Germinal center (tissue), 1 donor: ENCODE data around the gene DAND5.
"Not testable (repeated sequence)": the region's sequence is repeated elsewhere in the genome, so short reads cannot be mapped to it uniquely, and the experiment has no call there.

Source experiments
- DNase-seq: peaks from one replicate; pipeline ENCODE4 v3.0.0; 2012; ENCODE audit warnings: mixed read lengths, low spot score

Gene DAND5

GRCh38 chr19:12967907-12968306, 1.5 kb upstream of the DAND5 start:
- DNase-seq = no peak

GRCh38 chr19:12970070-12970820, 869 bp downstream of the DAND5 start:
- no peak for DNase-seq

DNA sequence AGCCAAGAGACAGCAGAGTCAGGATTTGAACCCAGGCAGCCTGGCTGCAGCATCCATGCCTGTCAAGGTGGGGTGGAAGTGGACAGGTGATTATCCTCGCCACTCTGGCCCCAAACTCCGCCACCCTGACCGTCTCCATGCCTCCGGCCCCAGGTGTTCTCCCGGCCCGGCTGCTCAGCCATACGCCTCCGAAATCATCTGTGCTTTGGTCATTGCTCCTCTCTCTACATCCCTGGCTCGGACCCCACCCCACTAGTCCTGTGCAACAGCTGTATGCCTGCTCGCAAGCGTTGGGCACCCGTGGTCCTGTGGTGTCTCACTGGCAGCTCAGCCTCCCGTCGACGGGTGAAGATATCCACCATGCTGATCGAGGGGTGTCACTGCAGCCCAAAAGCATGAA, 3.9 kb downstream of the DAND5 start:
- no peak for DNase-seq

GRCh38 chr19:12974301-12975220, 5.2 kb downstream of the DAND5 start:
- DNase-seq = no peak

- no peak for DNase-seq
Observed at GRCh38 chr19:12975221-12975741, 5.9 kb downstream of the DAND5 start.

GRCh38 chr19:12976109-12976508, 6.7 kb downstream of the DAND5 start:
- DNase-seq = not testable (repeated sequence)

DNA sequence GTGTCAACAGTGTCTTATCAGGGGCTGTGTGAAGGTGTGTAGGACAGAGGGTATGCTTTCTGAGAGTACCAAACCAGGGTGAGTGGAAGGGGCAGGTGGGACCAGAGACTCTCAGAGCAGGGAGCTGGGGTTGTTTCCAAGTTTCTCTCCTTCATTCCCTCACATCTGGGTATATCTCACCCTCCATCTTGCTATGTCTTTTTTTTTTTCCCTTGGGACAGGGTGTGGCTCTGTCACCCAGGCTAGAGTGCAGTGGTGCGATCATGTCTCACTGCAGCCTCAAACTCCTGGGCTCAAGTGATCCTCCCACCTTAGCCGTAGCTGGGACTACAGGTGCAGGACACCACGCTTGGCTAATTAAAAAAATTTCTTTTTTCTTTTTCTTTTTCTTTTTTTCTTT, 10.6 kb downstream of the DAND5 start:
- no peak for DNase-seq

DNA sequence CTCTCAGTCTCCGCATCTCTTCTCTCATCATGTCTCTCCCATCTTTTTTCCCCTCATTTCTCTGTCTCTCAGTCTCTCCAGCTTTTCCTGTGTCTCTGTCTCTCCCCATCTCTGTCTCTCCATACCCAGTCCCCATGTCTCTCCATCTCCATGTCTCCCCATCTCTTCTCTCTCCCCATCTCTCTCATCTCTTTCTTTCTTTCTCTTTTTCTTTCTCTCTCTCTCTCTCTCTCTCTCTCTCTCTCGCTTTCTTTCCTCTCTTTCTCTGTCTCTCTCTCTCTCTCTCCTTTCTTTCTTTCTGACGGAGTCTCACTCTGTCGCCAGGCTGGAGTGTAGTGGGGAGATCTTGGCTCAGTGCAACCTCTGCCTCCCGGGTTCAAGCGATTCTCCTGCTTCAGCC, 13.3 kb downstream of the DAND5 start:
- no peak for DNase-seq

DNA sequence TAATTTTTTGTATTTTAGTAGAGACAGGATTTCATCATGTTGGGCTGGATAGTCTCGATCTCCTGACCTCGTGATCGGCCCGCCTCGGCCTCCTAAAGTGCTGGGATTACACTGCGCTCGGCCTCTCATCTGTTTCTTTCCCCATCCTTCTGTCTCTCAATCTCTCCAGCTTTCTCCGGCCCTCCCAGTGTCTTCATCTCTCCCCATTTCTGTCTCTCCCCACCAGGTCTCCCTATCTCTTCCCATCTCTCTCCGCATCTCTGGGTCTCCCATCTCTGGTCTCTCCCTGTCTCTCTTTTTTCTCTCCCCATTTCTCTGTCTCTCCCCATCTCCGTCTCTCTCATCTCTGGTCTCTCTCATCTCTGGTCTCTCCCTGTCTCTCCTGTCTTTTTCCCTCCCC, 13.7 kb downstream of the DAND5 start:
- DNase-seq = no peak

GRCh38 chr19:12983542-12984142, 14.3 kb downstream of the DAND5 start:
- DNase-seq = peak; percentile 92

DNA sequence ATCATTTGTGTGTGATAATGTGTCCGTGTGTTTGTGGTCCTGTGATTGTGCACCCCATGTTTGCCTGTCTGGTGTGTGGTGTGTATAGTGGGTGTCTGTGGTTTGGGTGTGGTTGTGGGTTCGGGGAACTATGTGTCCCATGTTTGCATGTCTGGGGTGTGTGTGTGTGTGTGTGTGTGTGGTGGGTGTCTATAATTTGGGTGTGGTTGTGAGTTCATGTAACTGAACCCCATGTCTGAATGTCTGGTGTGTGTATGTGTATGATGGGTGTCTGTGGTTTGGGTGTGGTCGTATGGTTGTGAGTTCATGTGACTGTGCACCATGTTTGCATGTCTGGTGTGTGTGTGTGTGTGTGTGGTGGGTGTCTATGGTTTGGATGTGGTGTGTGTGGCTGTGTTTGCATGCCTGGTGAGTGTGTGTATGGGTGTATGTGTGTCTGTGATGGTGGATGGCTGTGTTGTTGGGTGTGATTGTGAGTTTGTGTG, 14.8 kb downstream of the DAND5 start:
- DNase-seq = no peak

DNA sequence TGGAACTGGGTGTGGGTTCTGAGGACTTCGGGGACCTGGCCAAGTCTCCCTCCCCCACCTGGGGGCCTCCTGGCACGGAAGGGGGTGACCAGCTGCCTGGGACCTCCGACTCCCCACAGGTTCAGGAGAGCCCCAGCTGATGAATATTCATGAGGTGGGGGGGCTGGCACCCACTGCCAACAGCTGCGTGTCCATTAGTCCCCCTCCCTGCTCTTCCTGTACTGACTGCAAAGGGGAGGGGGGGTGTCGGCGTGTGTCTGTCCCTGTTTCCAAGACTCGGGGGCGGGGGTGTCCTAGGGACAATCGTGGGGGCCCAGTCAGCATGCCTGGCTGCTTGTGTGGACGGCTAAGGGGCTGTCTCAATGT, 15.3 kb downstream of the DAND5 start:
- DNase-seq = no peak

DNA sequence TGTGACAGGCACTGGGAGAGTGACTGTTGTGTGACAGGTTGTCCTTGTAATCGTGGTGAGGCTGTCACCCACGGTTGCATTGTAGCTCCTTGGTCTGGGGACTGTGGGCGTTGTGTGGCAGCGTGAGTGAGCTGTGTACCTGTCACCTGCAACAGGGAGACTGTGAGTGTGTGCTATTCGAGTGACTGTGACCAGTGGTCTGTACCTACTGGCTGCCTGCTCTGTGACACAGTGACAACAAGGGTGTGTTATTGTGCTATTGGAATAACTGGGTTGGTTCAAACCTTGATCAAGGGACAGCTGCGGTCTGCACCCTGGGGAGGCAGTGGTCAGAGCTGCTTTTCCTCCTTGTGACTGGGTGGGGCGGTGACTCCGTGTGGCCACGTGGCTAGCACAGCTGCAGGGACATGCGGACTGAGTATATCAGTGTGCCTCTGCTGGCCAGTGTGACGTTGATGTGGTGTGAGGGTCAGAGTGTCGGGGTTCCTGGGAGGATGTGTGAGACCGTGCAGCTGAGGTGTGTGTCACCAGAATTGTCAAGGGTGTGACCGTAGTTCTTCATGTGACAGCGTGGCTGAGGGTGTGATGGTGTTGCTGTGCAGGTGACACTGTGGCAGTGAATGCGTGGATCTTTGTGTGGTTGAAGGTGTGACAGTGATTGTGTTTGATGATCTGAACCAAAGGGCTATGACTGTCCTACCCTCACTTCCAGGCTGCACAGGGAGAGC, 15.8 kb downstream of the DAND5 start:
- no peak for DNase-seq

- no peak for DNase-seq
Observed at GRCh38 chr19:12986726-12987125, 17.4 kb downstream of the DAND5 start.

GRCh38 chr19:12987190-12987589, 17.8 kb downstream of the DAND5 start:
- no peak for DNase-seq

DNA sequence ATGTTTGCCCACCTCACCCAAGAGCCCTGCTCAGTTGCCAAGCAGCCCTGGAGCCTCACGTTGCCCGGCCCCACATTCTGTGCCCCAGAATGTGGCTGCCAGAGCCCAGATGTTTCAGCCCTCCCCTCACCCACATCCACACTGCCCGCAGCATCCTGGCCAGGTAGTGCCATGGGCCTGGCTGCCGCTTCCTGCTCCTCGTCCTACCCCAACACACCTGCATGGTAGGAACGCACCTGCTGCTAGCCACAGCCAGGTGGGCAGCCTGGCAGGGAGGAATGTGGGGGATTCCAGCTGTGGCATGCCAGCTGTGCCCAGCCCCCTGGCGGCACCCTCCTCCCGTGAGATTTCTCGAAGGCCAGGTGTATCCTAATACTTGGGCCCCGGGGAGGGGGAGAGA, 18.4 kb downstream of the DAND5 start:
- no peak for DNase-seq

- DNase-seq = no peak
Observed at GRCh38 chr19:12990431-12990830, 21.1 kb downstream of the DAND5 start.

GRCh38 chr19:12990853-12991252, 21.5 kb downstream of the DAND5 start:
- no peak for DNase-seq

DNA sequence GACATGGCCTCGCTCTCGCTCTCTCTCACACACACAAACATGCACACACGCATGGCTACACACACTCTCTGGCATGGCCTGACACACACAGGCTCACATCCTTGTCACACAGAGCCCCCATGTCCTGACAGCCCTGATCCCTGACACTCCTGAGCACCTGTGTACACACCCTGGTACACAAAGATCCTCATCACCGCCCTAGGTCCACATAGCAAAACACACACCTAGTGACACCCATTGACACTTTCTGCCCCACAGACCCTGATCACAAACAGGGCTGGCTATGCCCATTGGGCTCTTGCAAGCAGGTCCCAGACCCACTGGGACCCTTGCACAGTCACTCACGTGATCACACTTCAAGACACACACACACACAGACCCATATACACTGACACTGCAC, 21.9 kb downstream of the DAND5 start:
- DNase-seq = no peak

- no peak for DNase-seq
Observed at GRCh38 chr19:12992729-12993128, 23.4 kb downstream of the DAND5 start.

DNA sequence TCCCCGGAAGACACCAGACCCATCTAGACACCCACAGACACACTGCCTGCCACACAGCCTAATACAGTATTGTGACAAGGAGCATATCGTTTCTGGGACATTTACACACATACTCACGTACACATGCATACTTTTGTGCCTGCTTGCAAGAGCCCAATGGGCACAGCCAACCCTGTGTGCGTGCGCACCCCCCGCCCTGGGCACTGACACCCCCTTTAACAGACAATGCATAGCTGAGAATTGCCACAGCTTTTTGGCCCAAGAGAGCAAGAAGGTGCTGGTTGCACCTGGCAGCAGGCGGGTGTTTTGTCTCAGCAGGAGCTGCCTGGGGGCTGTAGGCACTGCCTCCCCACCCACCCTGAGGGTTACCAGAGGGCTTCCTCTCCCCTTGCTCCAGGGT, 24.2 kb downstream of the DAND5 start:
- DNase-seq = no peak
